Lower lobe of right lung (tissue), 2 donors: ENCODE data around the gene IDH2. TPM values are rescaled to one million over a fixed set of nuclear protein-coding genes. Genes with fewer than 3 reads are reported as not detected.
A peak's percentile ranks its signal among the peaks of the same experiment; 100 is the strongest.
"Not testable (repeated sequence)": the region's sequence is repeated elsewhere in the genome, so short reads cannot be mapped to it uniquely, and the experiment has no call there.

Source experiments
- ATAC-seq, 2 donors: fragments of 200-7000 bp; cut with Tn5 transposase; one replicate each; pipeline ENCODE4 v1.9.1; 2020 to 2022; ENCODE audit warnings: mild to moderate bottlenecking in 2 of 2, moderate library complexity in 2 of 2
- DNase-seq: peaks from one replicate; pipeline ENCODE4 v3.0.0-alpha.2; 2020
- H3K27ac ChIP-seq: fragments of 200-600 bp; one replicate; pipeline ENCODE4 v1.8.0; 2022
- H3K27me3 ChIP-seq: fragments of 200-600 bp; one replicate; pipeline ENCODE4 v1.8.0; 2022; ENCODE audit warnings: low read depth
- H3K36me3 ChIP-seq: fragments of 200-600 bp; one replicate; pipeline ENCODE4 v1.8.0; 2022; ENCODE audit warnings: mild to moderate bottlenecking
- H3K4me1 ChIP-seq: fragments of 200-600 bp; one replicate; pipeline ENCODE4 v1.8.0; 2022
- H3K4me3 ChIP-seq: fragments of 200-600 bp; one replicate; pipeline ENCODE4 v1.8.0; 2022; ENCODE audit warnings: mild to moderate bottlenecking
- H3K9me3 ChIP-seq: fragments of 200-600 bp; one replicate; pipeline ENCODE4 v1.8.0; 2022
- intact Hi-C: fragments of 100-400 bp; cut with DNase I; formaldehyde crosslinking; loops from one replicate; pipeline ENCODE4 v1.11.0; 2022
- total RNA-seq: library from RNA; stranded (reverse); fragmentation: NEBNext Ultra II Directional; extraction: Animal tissue kit (Norgen Biotek cat#: 25700); gene quantifications from one replicate; pipeline ENCODE4 v1.2.1, GENCODE V29; 2021
- TF ChIP-seq, protein P1 (sequence below): fragments of 200-600 bp; IDR thresholded peaks from one replicate; pipeline ENCODE4 v1.8.0; 2022; ENCODE audit warnings: antibody characterized with exemption, mild to moderate bottlenecking
- donor health status: DM: no; HTN: yes; CAD: no; lungs with severe emphysema.

IDH2 gene
- total RNA-seq, 1 donor from 2014 or later, result 46.7 TPM

DNA sequence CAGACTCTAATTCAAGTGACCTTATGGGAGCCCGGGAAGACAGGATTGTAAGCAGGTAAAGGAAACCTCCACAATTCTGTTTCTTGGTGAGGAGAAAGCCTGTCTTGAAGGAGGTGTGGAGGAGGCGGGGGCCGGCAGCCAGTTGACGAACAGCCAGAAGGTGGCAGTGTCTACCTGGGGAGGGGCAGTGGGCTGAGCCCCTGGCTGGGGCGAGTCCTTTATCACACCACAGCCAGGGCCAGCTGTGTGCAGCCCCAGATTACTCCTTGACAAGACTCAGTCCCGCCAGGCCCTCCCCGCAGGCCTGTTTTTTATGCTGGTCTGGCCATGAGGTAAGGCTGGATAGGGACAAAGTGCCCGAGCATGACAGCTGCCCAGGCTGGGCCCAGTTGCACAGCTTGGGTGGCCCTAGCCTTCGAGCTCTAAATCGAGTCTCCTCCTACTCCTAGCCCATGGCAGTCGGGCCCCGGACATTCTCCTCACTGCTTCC is 40.9 kb upstream of the IDH2 start:
- intact Hi-C loops, result no loop called here
- no peaks in the 10 kb centered on the region for H3K4me1 ChIP-seq
- peak; percentile 93 to 96 for ATAC-seq
- no peak overlapping the region for H3K4me3 ChIP-seq
- peak; percentile 82 for DNase-seq
- H3K9me3 ChIP-seq, result no peaks in the 10 kb centered on the region
- H3K27ac ChIP-seq, result no peak overlapping the region
- no peaks in the 10 kb centered on the region for H3K36me3 ChIP-seq
- no peaks in the 10 kb centered on the region for H3K27me3 ChIP-seq
- TF ChIP-seq, protein P1, sequence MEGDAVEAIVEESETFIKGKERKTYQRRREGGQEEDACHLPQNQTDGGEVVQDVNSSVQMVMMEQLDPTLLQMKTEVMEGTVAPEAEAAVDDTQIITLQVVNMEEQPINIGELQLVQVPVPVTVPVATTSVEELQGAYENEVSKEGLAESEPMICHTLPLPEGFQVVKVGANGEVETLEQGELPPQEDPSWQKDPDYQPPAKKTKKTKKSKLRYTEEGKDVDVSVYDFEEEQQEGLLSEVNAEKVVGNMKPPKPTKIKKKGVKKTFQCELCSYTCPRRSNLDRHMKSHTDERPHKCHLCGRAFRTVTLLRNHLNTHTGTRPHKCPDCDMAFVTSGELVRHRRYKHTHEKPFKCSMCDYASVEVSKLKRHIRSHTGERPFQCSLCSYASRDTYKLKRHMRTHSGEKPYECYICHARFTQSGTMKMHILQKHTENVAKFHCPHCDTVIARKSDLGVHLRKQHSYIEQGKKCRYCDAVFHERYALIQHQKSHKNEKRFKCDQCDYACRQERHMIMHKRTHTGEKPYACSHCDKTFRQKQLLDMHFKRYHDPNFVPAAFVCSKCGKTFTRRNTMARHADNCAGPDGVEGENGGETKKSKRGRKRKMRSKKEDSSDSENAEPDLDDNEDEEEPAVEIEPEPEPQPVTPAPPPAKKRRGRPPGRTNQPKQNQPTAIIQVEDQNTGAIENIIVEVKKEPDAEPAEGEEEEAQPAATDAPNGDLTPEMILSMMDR, result peak; percentile 72

DNA sequence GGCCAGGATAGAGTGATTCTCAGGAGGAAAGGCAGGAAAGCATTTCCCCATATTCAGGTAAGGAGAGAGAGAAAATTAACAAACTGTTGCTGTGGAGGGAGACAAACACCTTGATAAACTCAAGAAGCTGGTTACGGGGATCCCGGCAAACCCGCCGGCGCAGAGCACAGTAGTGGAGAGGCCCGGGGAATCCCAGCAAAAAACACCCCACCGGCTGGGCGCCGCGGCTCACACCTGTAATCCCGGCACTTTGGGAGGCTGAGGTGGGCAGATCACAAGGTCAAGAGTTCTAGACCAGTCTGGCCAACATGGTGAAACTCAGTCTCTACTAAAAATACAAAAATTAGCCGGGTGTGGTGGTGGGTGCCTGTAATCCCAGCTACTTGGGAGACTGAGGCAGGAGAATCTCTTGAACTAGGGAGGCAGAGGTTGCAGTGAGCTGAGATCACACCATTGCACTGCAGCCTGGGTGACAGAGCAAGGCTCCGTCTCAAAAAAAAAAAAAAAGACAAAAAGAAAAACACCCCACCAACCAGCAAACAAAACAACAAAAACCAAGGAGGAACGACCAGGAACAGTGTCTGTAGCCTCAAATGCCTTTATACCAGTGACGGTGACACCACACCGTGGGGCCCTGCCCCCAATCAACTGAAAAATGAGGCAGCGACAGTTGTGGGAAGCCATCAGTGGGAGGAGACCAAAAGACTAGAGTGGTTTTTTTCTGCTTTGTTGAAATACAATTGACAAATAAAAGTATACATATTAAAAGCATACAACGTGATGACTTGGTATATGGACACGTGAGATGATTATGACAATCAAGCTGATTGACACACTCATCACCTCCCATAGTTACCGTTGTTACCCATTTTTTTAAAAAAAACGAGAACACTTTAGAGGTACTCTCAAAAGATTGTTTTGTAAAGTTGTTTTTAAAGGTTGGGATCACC is 40.2 kb upstream of the IDH2 start:
- ATAC-seq (no peak), DNase-seq (peak; percentile 24)
- TF ChIP-seq, protein P1, result no peak
- Histone ChIP-seq H3K27me3 (no peaks in the 10 kb centered on the region), H3K9me3 (no peaks in the 10 kb centered on the region), H3K36me3 (no peaks in the 10 kb centered on the region), H3K4me1 (no peaks in the 10 kb centered on the region), H3K4me3 (no peak overlapping the region), H3K27ac (no peak overlapping the region)
- intact Hi-C loops, result no loop called here

DNA sequence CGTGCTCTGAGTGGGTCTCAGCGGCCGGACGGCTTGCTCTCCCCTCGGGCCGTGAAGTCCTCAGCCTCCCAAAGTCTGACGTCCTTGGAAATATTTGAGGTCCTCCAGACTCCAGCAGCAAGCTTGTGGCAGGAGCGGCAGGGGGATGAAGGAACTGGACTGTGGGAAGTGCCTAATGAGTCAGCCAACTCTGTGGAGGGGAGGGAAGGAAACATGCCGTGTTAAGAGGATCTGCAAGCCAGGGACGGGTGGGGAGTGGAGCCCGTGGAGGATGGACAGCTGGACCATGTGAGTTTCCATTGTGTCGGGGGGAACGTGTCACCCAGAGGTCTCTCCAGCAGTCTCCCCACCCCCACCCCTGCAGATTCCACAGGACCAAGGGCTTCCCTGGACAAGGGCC is 39.4 kb upstream of the IDH2 start:
- no peak overlapping the region for H3K4me3 ChIP-seq
- TF ChIP-seq, protein P1, result no peak
- ATAC-seq (no peak), DNase-seq (no peak)
- no peaks in the 10 kb centered on the region for H3K9me3 ChIP-seq
- intact Hi-C loops, result no loop called here
- no peaks in the 10 kb centered on the region for H3K27me3 ChIP-seq
- H3K27ac ChIP-seq, result no peak overlapping the region
- H3K4me1 ChIP-seq, result no peaks in the 10 kb centered on the region
- no peaks in the 10 kb centered on the region for H3K36me3 ChIP-seq

- H3K27ac ChIP-seq, H3K4me1 ChIP-seq, intact Hi-C loops, ATAC-seq, H3K9me3 ChIP-seq, H3K36me3 ChIP-seq, H3K4me3 ChIP-seq, H3K27me3 ChIP-seq: not testable (repeated sequence)
- peak; percentile 21 for DNase-seq
These were observed 37.3 kb upstream of the IDH2 start for GRCh38 chr15:90139549-90139948.

DNA sequence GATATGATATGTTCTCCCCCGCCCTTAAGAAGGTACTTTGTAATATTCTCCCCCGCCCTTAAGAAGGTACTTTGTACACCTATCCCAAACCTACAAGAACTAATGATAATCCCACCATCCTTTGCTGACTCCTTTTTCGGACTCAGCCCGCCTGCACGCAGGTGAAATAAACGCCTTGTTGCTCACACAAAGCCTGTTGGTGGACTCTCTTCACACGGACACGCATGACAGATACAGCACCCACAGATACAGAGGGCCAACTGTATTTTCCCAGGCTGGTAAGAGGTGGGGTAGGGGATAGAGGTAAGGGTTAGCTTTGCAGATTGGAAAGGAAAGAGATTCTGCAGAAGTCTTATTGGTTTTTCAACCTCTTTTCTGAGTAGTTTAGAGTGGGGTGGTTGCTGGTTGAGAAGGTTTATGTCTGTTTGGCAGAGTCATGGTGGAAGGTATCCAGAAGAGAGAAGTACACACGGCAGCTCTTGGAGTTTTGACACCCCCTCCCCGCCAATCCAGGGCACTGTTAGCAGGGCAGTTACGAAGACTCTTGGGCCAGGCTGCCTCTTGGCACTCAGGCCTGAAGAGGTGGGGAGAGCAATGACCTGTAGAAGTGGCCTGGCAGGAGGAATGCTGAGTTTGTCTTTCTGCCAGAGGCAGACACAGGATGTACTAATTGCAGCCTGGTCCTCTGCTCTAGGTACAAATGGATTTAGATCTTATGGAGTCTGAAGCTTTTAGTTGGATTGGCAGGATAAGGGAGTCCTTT is 36.0 kb upstream of the IDH2 start:
- TF ChIP-seq, protein P1, result no peak
- DNase-seq (peak; percentile 57), ATAC-seq (peak; percentile 74 to 82)
- intact Hi-C loops, result no loop called here
- no peaks in the 10 kb centered on the region for H3K36me3 ChIP-seq
- H3K4me1 ChIP-seq, result no peaks in the 10 kb centered on the region
- H3K27ac ChIP-seq, result no peak overlapping the region
- H3K4me3 ChIP-seq, result no peak overlapping the region
- H3K27me3 ChIP-seq, result no peaks in the 10 kb centered on the region
- H3K9me3 ChIP-seq, result no peaks in the 10 kb centered on the region
